ENCODE measurements around the gene MUCL3.

- TF ChIP-seq, protein P1, sequence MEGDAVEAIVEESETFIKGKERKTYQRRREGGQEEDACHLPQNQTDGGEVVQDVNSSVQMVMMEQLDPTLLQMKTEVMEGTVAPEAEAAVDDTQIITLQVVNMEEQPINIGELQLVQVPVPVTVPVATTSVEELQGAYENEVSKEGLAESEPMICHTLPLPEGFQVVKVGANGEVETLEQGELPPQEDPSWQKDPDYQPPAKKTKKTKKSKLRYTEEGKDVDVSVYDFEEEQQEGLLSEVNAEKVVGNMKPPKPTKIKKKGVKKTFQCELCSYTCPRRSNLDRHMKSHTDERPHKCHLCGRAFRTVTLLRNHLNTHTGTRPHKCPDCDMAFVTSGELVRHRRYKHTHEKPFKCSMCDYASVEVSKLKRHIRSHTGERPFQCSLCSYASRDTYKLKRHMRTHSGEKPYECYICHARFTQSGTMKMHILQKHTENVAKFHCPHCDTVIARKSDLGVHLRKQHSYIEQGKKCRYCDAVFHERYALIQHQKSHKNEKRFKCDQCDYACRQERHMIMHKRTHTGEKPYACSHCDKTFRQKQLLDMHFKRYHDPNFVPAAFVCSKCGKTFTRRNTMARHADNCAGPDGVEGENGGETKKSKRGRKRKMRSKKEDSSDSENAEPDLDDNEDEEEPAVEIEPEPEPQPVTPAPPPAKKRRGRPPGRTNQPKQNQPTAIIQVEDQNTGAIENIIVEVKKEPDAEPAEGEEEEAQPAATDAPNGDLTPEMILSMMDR (IDR thresholded peaks at IDR 0.05), result no peak
- TF ChIP-seq POLR2A (IDR thresholded peaks at IDR 0.05), result no peak
These were observed 32.1 kb upstream of the MUCL3 start for GRCh38 chr6:30908700-30909099.

All from prostate gland (tissue), 2 donors.